Cerebellar cortex (tissue), 1 donor: Measurements from ENCODE around the gene ECHS1.
A peak's percentile ranks its signal among the peaks of the same experiment; 100 is the strongest.

Experiments
- DNase-seq: peaks from one replicate; pipeline ENCODE4 v3.0.0-alpha.2; 2015; ENCODE audit warnings: low spot score

The ECHS1 gene

GRCh38 chr10:133358162-133358924 lies 14.8 kb downstream of the ECHS1 start:
- no peak for DNase-seq

- DNase-seq: peak; percentile 51
These were observed 15.6 kb downstream of the ECHS1 start, which contains the start of gene FUOM for GRCh38 chr10:133357285-133358161. FUOM (minus strand) TSS chr10:133358019; CDS start chr10:133358007, 12 bp downstream.

DNA sequence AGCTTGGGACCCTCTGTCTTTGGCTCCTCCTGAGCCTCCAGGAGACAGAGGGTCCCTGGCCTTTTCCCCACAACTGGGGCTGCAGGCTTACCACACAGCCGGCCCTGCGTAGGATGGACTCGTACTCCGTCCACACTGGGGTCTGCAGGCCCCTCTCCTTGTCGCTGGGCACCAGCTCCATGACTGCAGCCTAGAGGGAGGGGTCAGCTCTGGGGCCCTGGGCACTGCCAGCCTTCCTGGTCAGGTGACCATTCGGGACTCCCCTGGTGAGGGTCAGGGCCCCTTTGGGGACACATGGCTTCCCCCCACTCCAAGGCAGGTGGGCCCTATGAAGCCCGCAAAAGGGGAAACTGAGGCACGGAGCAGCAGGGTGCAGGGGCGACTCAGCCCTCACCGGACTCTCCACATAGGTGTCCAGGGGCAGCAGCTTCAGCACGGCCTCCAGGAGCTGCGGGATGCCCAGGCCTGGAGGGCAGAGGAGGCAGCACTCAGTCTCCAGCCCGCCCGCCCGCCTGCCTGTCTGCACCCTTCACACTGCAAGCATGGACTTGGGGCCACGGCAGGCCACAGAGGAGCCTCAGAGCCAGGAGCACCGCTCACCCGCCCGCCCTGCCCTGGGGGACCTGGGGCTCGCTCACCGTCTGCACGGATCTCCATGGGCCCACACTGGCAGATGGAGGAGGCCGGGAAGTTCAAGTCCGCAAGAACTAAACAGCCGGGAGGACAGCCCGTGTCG lies 16.4 kb downstream of the ECHS1 start:
- DNase-seq: no peak

GRCh38 chr10:133355991-133356390 lies 17.2 kb downstream of the ECHS1 start:
- no peak for DNase-seq

DNA sequence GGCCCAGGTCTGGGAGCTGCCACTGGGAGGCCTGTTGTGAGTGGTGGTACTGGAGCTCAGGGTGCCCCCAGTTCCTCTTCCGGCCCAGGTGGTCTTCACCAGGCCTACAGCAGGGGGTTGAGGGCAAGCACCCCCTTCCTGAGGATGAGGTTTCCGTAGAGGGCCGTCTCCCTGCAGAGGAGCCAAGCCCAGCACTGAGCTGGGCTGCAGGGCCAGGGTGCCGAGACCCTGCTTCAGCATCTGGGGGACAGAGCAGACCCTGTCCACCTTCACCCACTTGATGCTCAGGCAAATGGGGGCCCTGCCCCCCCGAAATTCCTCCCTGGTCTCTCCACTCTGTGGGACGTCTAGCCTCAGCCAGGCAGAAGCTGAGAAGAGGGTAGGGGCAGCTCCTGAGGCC lies 17.9 kb downstream of the ECHS1 start:
- no peak for DNase-seq

DNA sequence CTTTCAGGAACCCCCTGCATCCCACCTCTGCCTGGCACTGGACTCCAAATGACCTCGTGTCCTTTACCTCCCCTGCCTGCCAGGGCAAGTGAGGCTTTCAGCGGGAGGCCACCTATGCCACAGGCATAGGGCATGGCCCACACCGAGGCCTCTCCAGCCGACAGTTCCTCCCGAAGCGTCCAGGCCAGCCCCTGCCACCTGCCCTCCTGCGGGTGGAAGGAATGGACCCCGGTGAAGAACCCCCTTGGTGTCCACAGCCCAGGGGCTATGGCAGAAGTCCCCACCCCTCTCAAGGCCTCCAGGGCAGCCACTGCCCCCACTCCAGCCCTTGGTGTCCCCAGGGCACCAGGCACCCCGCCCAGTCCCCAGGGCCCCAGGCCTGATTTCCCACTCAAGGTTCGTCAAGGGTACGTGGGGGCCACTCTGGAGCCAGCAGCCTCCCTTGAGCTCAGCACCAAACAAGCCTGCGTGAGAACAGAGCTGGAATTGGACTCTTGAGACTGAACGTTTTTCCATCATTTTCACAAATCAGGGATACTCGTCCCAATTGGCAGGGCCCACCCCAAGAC lies 18.4 kb downstream of the ECHS1 start:
- DNase-seq: no peak

DNA sequence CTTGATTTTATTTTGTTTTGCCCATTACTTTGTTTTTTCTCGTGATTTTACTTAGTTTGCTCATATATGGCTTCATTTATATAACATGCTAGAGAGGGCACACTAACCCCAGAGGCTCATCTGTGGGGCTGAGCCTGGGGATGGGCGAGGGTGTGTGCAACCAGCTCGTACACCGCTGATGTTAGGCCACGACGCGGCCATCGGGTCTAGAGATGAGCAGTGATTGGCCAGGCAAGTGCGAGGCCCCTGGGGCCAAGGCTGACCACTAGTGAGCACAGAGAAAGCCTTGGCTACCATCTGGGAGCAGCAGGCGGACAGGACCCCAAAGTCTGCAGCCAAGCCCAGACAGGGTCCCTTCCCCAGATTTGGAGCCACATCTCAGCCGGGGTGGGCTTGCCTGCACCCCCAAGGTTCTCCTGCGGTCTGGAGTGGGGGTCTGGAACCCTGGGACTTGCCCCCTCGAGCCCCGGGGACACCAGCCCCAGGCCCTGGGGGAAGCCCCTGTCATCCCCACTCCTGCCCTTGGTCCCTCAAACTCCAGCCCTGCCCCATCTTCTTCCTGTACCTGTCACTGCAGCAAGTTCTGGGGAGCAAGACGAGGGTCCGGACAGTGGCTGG lies 19.1 kb downstream of the ECHS1 start:
- no peak for DNase-seq

GRCh38 chr10:133353202-133353959 lies 19.8 kb downstream of the ECHS1 start:
- no peak for DNase-seq

GRCh38 chr10:133351408-133352318 lies 21.5 kb downstream of the ECHS1 start:
- no peak for DNase-seq

GRCh38 chr10:133350950-133351329 lies 22.2 kb downstream of the ECHS1 start:
- no peak for DNase-seq

GRCh38 chr10:133350283-133350949 lies 22.7 kb downstream of the ECHS1 start:
- DNase-seq: no peak

- DNase-seq: no peak
These were observed 23.6 kb downstream of the ECHS1 start for GRCh38 chr10:133349577-133350011.

- DNase-seq: no peak
These were observed 24.0 kb downstream of the ECHS1 start for GRCh38 chr10:133349160-133349568.

DNA sequence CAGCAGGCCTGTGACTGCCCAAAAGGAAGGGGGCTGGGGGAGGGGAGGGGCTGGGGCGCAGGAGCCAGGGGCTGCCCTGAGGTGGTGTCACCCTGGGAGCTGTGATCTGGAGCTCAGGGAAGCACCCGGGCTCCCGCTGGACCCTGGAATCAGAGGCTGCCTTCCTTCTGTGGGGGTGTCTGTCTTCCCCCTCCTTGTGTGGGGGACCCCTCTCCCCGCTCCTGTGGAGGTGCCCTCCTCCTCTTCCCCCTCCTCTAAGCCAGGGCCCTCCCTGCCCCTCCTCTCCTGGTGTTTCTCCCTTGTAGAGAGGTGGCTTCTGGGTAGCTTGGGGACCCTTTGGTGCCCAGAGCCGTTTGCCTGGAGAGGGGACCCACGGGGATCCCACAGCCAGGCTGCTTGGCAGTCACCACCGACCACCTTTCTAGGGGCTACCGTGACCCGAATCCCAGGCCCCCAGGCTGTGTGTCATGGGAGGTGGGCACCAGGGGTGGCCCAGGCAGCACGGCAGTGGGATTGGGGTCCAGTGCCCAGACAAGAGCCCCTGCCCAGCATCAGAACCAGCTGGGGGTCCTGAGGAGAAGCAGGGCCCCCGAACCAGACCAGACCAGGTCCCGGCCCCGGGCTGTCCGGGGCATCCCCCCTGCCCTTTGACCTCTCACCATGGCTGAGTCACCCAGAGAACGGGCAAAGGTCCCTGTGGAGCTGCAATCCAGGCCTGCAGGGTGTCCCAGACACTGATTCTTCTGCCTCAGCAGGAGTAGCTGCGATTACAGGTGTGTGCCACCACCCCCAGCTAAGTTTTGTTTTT lies 25.2 kb downstream of the ECHS1 start:
- DNase-seq: no peak

- no peak for DNase-seq
These were observed 26.7 kb downstream of the ECHS1 start for GRCh38 chr10:133346413-133346812.

DNA sequence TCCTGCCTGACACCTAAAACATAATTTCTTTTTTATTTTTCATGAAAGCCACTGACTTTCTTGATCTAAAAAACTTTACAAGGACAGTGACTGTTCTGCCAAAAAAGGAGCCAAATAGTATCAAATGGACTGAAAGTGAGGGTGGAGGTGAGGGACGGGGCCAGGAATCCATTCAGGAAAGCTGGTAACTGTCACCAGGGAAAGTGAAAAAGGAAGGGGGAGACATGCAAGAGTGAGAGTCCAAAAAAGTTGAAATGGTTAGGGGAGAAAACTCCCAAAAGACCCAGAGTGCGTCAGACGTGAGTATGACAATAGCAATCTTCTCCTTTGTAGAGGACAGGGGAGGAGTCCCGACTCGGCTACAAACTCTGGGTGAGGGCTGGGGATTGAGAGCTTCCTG lies 28.9 kb downstream of the ECHS1 start:
- no peak for DNase-seq

GRCh38 chr10:133343558-133343957 lies 29.6 kb downstream of the ECHS1 start:
- no peak for DNase-seq

GRCh38 chr10:133342942-133343341 lies 30.2 kb downstream of the ECHS1 start:
- DNase-seq: no peak
